DND-41 (cell line): ENCODE data around the gene RHD.
A peak's percentile ranks its signal among the peaks of the same experiment; 100 is the strongest.

Source experiments
- ATAC-seq: fragments of 200-7000 bp; cut with Tn5 transposase; 3 replicates; pipeline ENCODE4 v1.9.1; 2021; ENCODE audit warnings: low read depth; ENCODE audit not compliant: insufficient read depth
- DNase-seq: peaks from one replicate; pipeline ENCODE4 v3.0.0-alpha.2; 2020
- H2AFZ ChIP-seq: 2 replicates; pipeline ENCODE4 v1.6.0; 2012; ENCODE audit warnings: low read depth, low read length
- H3K27ac ChIP-seq: 2 replicates; pipeline ENCODE4 v1.5.1; 2012; ENCODE audit warnings: low read length, inconsistent platforms
- H3K27me3 ChIP-seq: fragments of 200-600 bp; sonication (generic); 2 replicates; pipeline ENCODE4 v1.6.0; 2012; ENCODE audit warnings: low read length, mild to moderate bottlenecking, inconsistent platforms; ENCODE audit not compliant: insufficient read depth, poor library complexity
- H3K36me3 ChIP-seq: 2 replicates; pipeline ENCODE4 v1.5.1; 2012; ENCODE audit warnings: low read length, inconsistent platforms; ENCODE audit not compliant: insufficient read depth
- H3K4me1 ChIP-seq: 2 replicates; pipeline ENCODE4 v1.5.1; 2012; ENCODE audit warnings: mild to moderate bottlenecking, low read length; ENCODE audit not compliant: insufficient read depth
- H3K4me2 ChIP-seq: 2 replicates; pipeline ENCODE4 v1.6.0; 2012; ENCODE audit warnings: mild to moderate bottlenecking, moderate library complexity, low read length, inconsistent platforms; ENCODE audit not compliant: insufficient read depth
- H3K4me3 ChIP-seq, 2 experiments: fragments of 200-600 bp in 1 of 2; shearing (Covaris generic) in 1 of 2; 2 replicates each; pipeline ENCODE4 v1.5.1; 2012 to 2016; ENCODE audit warnings: inconsistent platforms in 2 of 2, low read length in 2 of 2, mild to moderate bottlenecking in 2 of 2, low read depth in 1 of 2, moderate library complexity in 1 of 2
- H3K79me2 ChIP-seq: 2 replicates; pipeline ENCODE4 v1.6.0; 2012; ENCODE audit warnings: low read length, inconsistent platforms; ENCODE audit not compliant: insufficient read depth
- H3K9ac ChIP-seq: 2 replicates; pipeline ENCODE4 v1.6.0; 2012; ENCODE audit warnings: low read depth, mild to moderate bottlenecking, inconsistent platforms, low read length, moderate library complexity
- H3K9me3 ChIP-seq: 2 replicates; pipeline ENCODE4 v1.5.1; 2012; ENCODE audit warnings: low read length, moderate library complexity, mild to moderate bottlenecking, inconsistent platforms; ENCODE audit not compliant: insufficient read depth, severe bottlenecking
- H4K20me1 ChIP-seq: 2 replicates; pipeline ENCODE4 v1.6.0; 2012; ENCODE audit warnings: low read length; ENCODE audit not compliant: insufficient read depth
- EZH2 ChIP-seq: IDR thresholded peaks from 3 replicates; pipeline ENCODE4 v1.6.1; 2012; ENCODE audit warnings: borderline replicate concordance, low read depth, mild to moderate bottlenecking, moderate library complexity, low read length, inconsistent platforms; ENCODE audit not compliant: severe bottlenecking
- TF ChIP-seq, protein P1 (sequence below): IDR thresholded peaks from 2 replicates; pipeline ENCODE4 v1.5.1; 2012; ENCODE audit warnings: borderline replicate concordance, low read length, moderate library complexity, mild to moderate bottlenecking; ENCODE audit not compliant: poor library complexity, severe bottlenecking; ENCODE audit errors: extremely low read depth

Gene RHD

DNA sequence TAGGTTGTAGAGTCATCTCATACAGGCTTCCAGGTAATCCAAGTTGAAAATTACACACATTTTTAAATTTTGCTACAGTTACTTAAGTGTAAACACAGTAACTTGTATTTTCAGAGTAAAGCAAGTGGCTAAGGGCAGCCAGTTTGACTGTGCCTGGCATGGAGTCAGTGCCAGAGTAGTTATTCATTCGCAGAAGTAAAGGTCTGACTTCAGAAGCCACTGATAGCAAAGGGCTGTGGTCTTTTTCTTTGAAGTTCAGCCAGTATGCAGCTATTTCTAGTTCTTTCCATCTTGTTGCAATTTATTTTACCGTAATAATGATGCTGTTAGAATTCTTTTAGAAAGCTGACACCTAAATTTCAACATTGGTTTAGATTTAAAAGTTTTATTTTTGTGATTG is 75.2 kb downstream of the RHD start:
- no peaks in the 10 kb centered on the region for H3K27me3 ChIP-seq
- no peak overlapping the region for H2AFZ ChIP-seq
- DNase-seq (no peak), ATAC-seq (no peak)
- peaks cover 19% of the 10 kb centered on the region for H4K20me1 ChIP-seq
- H3K9ac ChIP-seq = no peak overlapping the region
- no peak overlapping the region for H3K4me2 ChIP-seq
- peaks cover 66% of the 10 kb centered on the region for H3K79me2 ChIP-seq
- peaks cover 60% of the 10 kb centered on the region for H3K36me3 ChIP-seq
- no peaks in the 10 kb centered on the region for H3K4me1 ChIP-seq
- no peak overlapping the region for H3K27ac ChIP-seq
- H3K9me3 ChIP-seq = no peaks in the 10 kb centered on the region
- H3K4me3 ChIP-seq = no peak overlapping the region
- TF ChIP-seq, protein P1, sequence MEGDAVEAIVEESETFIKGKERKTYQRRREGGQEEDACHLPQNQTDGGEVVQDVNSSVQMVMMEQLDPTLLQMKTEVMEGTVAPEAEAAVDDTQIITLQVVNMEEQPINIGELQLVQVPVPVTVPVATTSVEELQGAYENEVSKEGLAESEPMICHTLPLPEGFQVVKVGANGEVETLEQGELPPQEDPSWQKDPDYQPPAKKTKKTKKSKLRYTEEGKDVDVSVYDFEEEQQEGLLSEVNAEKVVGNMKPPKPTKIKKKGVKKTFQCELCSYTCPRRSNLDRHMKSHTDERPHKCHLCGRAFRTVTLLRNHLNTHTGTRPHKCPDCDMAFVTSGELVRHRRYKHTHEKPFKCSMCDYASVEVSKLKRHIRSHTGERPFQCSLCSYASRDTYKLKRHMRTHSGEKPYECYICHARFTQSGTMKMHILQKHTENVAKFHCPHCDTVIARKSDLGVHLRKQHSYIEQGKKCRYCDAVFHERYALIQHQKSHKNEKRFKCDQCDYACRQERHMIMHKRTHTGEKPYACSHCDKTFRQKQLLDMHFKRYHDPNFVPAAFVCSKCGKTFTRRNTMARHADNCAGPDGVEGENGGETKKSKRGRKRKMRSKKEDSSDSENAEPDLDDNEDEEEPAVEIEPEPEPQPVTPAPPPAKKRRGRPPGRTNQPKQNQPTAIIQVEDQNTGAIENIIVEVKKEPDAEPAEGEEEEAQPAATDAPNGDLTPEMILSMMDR = no peak
- TF ChIP-seq EZH2 = no peak

DNA sequence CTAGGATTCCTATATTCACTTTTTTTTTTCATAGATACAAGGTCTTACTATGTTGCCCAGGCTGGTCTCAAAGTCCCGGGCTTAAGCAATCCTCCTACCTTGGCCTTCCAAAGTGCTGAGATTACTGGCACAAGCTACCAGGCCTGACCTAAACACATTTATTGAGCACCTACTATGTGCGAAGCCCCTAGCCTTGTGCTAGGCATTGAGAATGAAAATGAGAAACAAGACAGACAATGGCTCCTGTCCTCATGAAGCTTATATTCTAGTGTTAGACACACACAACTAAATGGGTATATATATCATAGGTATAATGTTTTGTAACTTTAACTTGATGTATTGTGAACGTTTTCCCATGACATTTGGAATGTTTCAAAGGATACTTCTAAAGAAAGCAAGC is 77.3 kb downstream of the RHD start:
- no peak for TF ChIP-seq EZH2
- TF ChIP-seq, protein P1 = no peak
- H3K9ac ChIP-seq = no peak overlapping the region
- H3K36me3 ChIP-seq = peaks cover 62% of the 10 kb centered on the region
- no peak overlapping the region for H3K4me2 ChIP-seq
- H3K27ac ChIP-seq = no peak overlapping the region
- no peak overlapping the region for H3K4me3 ChIP-seq
- no peaks in the 10 kb centered on the region for H3K27me3 ChIP-seq
- DNase-seq = no peak
- H3K4me1 ChIP-seq = no peaks in the 10 kb centered on the region
- no peaks in the 10 kb centered on the region for H3K9me3 ChIP-seq
- peaks cover 46% of the 10 kb centered on the region for H3K79me2 ChIP-seq
- no peak for ATAC-seq
- peaks cover 8% of the 10 kb centered on the region; the same call in 1 of the 2 replicates for H4K20me1 ChIP-seq
- H2AFZ ChIP-seq = no peak overlapping the region

DNA sequence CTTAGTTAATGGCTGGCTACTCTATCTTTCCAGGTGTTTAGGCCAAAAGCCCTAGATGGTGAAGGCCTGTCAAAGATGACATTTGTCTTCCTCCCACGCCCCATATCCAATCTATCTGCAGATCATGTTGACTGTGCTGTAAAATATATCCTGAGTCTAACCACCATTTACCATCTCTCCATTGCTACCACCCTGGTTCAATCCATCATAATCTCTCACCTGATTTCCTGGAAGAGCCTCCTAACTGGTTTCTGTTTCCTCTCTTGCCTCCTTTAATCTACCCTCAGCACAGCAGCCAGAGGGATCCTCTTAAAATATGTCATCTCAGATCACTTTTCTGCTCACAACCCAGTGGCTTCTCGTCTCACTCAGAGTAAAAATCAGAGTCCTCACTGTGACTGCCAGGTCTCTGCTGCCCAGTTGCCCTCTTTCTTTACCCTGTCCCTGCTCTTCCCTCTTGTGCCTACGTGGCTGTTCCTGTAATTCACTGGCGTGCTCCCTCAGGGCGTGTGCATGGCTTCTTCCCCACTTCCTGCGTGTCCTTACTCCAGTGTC is 83.6 kb downstream of the RHD start:
- peaks cover 2% of the 10 kb centered on the region; the same call in 1 of the 2 replicates for H3K79me2 ChIP-seq
- no peaks in the 10 kb centered on the region for H3K4me1 ChIP-seq
- peaks cover 78% of the 10 kb centered on the region for H3K36me3 ChIP-seq
- peaks cover 3% of the 10 kb centered on the region; the same call in 1 of the 2 replicates for H4K20me1 ChIP-seq
- no peak overlapping the region for H3K27ac ChIP-seq
- no peak overlapping the region for H3K9ac ChIP-seq
- ATAC-seq (peak; percentile 42), DNase-seq (no peak)
- H3K27me3 ChIP-seq = no peaks in the 10 kb centered on the region
- H2AFZ ChIP-seq = no peak overlapping the region
- no peak overlapping the region for H3K4me3 ChIP-seq
- no peak overlapping the region for H3K4me2 ChIP-seq
- TF ChIP-seq EZH2 = no peak
- TF ChIP-seq, protein P1 = no peak
- no peaks in the 10 kb centered on the region for H3K9me3 ChIP-seq

DNA sequence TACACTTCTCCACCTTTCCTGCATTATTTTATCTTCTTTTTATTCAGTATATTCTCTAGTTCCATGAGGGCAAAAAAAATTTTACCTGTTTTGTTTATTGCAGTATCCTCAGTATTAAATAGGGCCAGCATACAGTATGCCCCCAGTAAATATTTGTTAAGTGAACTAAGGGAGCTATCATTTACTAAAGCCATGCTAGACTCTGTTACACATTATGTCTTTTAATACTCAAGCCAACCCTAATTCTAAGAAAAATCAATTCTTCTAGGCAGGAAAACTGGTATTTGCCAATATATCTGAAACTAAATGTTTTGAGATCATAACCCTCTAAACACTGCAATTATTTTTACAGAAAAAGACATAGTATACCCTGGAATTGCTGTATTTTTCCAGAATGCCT is 84.1 kb downstream of the RHD start:
- no peaks in the 10 kb centered on the region for H3K27me3 ChIP-seq
- H3K9me3 ChIP-seq = no peaks in the 10 kb centered on the region
- TF ChIP-seq, protein P1 = no peak
- no peak overlapping the region for H3K4me3 ChIP-seq
- peaks cover 3% of the 10 kb centered on the region; the same call in 1 of the 2 replicates for H4K20me1 ChIP-seq
- no peaks in the 10 kb centered on the region for H3K4me1 ChIP-seq
- ATAC-seq (no peak), DNase-seq (no peak)
- H3K4me2 ChIP-seq = no peak overlapping the region
- no peak overlapping the region for H3K27ac ChIP-seq
- H2AFZ ChIP-seq = no peak overlapping the region
- peaks cover 81% of the 10 kb centered on the region for H3K36me3 ChIP-seq
- H3K79me2 ChIP-seq = peaks cover 1% of the 10 kb centered on the region; the same call in 1 of the 2 replicates
- no peak overlapping the region for H3K9ac ChIP-seq
